ENCODE measurements around the gene SLC16A8. TPM values are rescaled to one million over a fixed set of nuclear protein-coding genes. Genes with fewer than 3 reads are reported as not detected.

SLC16A8 gene
- total RNA-seq, 1 experiment from 2014 or later = not detected

- DNase-seq (ENCODE audit: low read depth) = peak; percentile 74
Observed at GRCh38 chr22:38114484-38115398, 30.8 kb upstream of the SLC16A8 start.

- no peak for DNase-seq (ENCODE audit: low read depth)
Observed at GRCh38 chr22:38112381-38112780, 28.4 kb upstream of the SLC16A8 start.

- no peak for DNase-seq (ENCODE audit: low read depth)
Observed at GRCh38 chr22:38111925-38112355, 28.0 kb upstream of the SLC16A8 start.

- DNase-seq (ENCODE audit: low read depth) = no peak
Observed at GRCh38 chr22:38110863-38111852, 27.2 kb upstream of the SLC16A8 start.

DNA sequence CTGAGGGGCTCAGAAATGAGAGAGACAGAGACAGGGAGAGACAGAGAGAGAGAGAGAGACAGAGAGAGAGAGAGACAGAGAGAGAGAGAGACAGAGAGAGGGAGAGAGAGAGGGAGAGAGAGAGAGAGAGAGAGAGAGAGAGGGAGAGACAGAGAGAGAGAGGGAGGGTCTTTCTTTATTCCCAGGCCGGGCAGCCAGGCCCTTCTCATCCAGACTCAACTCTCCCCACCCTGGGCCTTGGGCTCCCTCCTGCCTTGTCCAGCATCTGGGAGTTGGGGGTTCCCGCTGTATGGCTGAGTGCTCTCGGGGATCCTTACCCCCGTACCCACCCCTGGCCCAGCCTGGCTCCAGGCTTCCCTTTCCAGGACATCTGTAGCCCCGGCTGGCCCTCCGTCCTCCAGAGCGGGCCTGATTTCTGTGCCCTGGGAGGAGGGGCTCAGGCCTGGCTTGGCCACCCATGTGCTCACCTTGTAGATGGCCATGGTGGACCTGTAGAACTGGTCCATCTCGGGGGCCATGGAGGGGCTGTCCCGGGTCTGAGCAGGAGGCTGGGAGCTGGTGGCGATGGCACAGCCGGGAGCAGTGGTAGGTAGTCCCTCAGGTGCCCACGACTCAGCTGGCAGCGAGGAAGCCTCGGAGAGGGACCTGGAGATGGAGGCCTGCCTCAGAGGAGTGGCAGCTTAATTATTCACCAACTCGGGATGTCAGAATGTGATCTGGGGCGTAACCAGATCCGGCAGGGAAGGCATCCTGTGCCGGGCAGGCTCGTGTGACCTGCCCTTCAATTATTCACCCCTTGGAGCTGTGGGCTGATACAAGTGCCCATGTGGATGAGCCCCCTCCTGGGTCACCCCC, 26.3 kb upstream of the SLC16A8 start, which contains the start of gene BAIAP2L2:
TSS of gene BAIAP2L2 (minus strand) at position 677 of the 855 bp plus-strand sequence. CDS start at position 518, 159 bp downstream.
- DNase-seq (ENCODE audit: low read depth) = no peak

DNA sequence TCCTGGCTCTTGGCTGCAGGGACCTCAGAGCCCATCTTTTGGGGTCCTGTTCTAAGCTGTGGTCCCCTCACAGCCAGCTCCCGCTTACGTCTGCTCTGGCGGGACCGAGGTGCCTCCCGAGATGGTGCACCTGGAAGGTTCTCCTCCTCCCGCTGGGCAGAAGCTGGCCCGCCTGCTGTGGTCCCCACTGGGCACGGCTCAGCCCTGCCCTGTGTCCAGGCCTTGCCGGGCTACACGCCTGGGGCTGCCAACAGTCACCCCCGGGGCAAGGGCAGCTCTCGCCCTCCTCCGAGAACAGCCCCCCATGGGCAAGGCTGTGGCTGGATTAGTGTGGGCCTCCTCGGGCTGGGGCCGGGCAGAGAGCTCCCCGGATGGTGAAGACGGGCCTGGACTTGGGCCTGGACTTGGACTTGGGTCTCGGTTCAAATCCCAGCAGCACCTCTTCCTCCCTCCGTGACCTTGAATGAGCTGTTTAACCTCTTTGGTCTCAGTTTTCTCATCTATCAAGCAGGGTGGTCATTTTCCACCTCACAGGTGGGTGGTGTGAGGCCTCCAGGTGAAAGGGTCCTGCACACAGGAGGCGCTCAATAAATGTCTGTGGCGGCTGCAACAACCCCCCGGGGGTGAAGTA, 25.5 kb upstream of the SLC16A8 start:
- DNase-seq (ENCODE audit: low read depth) = no peak

GRCh38 chr22:38108561-38109319, 24.8 kb upstream of the SLC16A8 start:
- DNase-seq (ENCODE audit: low read depth) = no peak

- DNase-seq (ENCODE audit: low read depth) = no peak
Observed at GRCh38 chr22:38107692-38108515, 23.9 kb upstream of the SLC16A8 start.

- no peak for DNase-seq (ENCODE audit: low read depth)
Observed at GRCh38 chr22:38106814-38107578, 23.0 kb upstream of the SLC16A8 start.

DNA sequence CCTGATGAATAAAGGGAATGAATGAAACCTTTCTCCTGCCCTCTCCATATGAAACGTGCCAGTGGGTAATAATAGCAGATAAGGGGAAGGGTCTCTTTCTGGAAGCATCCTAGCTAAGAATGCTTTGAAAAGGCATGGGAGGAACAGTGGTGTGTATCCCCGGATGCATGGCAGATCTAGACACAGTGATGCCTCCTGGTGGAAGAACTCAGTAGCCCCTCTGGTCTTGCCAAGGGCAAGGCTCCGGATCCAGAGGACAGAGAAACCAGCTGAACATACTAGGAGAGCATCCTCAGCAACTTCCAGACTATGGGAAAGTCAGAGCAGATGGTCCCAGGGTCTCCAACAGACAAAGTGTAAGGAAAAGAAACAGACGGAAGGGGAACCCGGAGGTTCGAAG, 20.1 kb upstream of the SLC16A8 start:
- no peak for DNase-seq (ENCODE audit: low read depth)

DNA sequence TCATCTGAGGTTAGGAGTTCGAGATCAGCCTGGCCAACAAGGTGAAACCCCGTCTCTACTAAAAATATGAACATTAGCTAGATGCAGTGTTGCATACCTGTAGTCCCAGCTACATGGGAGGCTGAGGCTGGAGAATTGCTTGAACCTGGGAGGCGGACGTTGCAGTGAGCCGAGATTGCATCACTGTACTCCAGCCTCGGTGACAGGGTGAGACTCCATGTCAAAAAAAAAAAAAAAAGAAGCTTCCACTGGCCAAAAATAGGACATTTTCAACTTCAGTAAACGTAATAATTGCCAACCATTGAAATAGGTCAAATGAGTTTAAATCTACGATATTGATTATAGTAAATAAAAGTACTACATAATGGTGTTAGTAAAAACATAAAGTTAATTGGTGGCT, 19.7 kb upstream of the SLC16A8 start:
- no peak for DNase-seq (ENCODE audit: low read depth)

- DNase-seq (ENCODE audit: low read depth) = peak; percentile 29
Observed at GRCh38 chr22:38098410-38099249, 14.6 kb upstream of the SLC16A8 start.

GRCh38 chr22:38097557-38098409, 13.8 kb upstream of the SLC16A8 start:
- no peak for DNase-seq (ENCODE audit: low read depth)

DNA sequence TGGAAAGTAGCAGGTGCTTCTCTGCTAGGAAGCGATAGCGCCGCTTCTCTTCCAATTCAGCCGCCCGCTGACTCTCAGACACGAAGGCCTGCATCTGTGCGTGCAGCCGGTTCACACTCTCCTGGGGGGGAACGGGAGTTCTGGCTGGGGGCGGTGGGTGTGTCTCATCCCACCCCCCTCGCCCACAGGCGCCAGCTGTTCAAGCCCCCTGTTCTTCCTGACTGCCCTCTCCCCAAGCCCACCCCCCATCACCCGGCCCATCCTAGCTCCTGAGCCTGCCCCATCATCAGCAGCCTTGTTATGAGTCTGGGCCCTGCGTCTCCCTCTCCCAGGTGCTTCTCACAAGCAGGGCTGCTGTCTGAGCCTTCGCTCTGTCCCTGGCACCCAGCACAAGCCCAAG, 13.1 kb upstream of the SLC16A8 start:
- no peak for DNase-seq (ENCODE audit: low read depth)

DNA sequence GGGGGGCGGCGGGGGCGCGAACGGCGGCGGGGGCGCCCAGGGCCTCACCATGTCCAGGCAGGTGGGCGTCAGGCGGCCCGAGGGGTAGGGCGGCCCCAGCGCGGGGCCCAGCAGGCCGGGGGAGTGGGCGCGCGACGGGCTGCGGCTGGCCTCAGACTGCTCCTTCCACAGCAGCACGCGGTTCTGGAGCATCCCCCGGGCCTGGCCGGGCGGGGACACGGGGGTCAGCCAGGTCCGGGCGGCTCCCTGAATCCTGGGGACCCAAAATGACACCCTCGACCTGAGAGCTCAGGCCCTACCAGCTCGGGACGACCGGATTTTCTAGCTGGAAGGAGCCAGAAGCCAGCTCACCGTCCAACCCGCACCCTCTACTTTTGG, 5.5 kb upstream of the SLC16A8 start:
- no peak for DNase-seq (ENCODE audit: low read depth)

All from M059J (cell line).